CD4-positive, CD25-positive, alpha-beta regulatory T cell (primary cell): ENCODE results near the gene MRPL12. TPM values are rescaled to one million over a fixed set of nuclear protein-coding genes. Genes with fewer than 3 reads are reported as not detected.
A peak's percentile ranks its signal among the peaks of the same experiment; 100 is the strongest.

Source experiments
- ATAC-seq, 2 donors: fragments of 150-1000 bp; cut with Tn5 transposase; one replicate each; pipeline ENCODE4 v1.10.0; 2021; ENCODE audit warnings: low read depth in 2 of 2, moderate number of reproducible peaks in 2 of 2, moderate library complexity in 1 of 2
- DNase-seq, 3 donors: peaks; one replicate each; pipeline versions ENCODE4 v3.0.0 to v3.0.0-alpha.2; 2012 to 2022; ENCODE audit warnings: mixed read lengths in 1 of 3
- H3K27ac ChIP-seq: one replicate; pipeline ENCODE4 v1.7.0; 2013; ENCODE audit warnings: mild to moderate bottlenecking, low read length; ENCODE audit not compliant: insufficient read depth, poor library complexity, severe bottlenecking
- H3K27me3 ChIP-seq: one replicate; pipeline ENCODE4 v1.7.0; 2013; ENCODE audit warnings: low read length; ENCODE audit not compliant: control insufficient read depth, insufficient read depth
- H3K36me3 ChIP-seq: one replicate; pipeline ENCODE4 v1.7.0; 2013; ENCODE audit warnings: mild to moderate bottlenecking, low read length, moderate library complexity; ENCODE audit not compliant: control insufficient read depth, insufficient read depth
- H3K4me1 ChIP-seq: 2 replicates; pipeline ENCODE4 v1.7.0; 2013; ENCODE audit warnings: mild to moderate bottlenecking, low read length; ENCODE audit not compliant: insufficient read depth, control insufficient read depth, poor library complexity, severe bottlenecking
- H3K4me3 ChIP-seq: one replicate; pipeline ENCODE4 v1.7.0; 2013; ENCODE audit warnings: low read depth, mild to moderate bottlenecking, low read length, moderate library complexity
- H3K9me3 ChIP-seq, 2 experiments: 1 replicate in 1 of 2; 2 replicates in 1 of 2; pipeline ENCODE4 v1.7.0; 2013; ENCODE audit warnings: low read length in 2 of 2, mild to moderate bottlenecking in 1 of 2, moderate library complexity in 1 of 2; ENCODE audit not compliant: control insufficient read depth in 2 of 2
- H3K27ac Mint-ChIP-seq, 3 donors: one replicate each; pipeline ENCODE4 v1.8.0; 2020 to 2022; ENCODE audit warnings: mild to moderate bottlenecking in 3 of 3, mixed read lengths in 3 of 3, moderate library complexity in 2 of 3
- H3K27me3 Mint-ChIP-seq: one replicate; pipeline ENCODE4 v1.8.0; 2022; ENCODE audit warnings: mild to moderate bottlenecking, mixed read lengths
- H3K36me3 Mint-ChIP-seq: one replicate; pipeline ENCODE4 v1.8.0; 2020; ENCODE audit warnings: mixed read lengths
- H3K4me1 Mint-ChIP-seq, 4 donors: one replicate each; pipeline ENCODE4 v1.8.0; 2020 to 2022; ENCODE audit warnings: mixed read lengths in 4 of 4, mild to moderate bottlenecking in 1 of 4
- H3K4me3 Mint-ChIP-seq, 4 donors: one replicate each; pipeline ENCODE4 v1.8.0; 2020 to 2022; ENCODE audit warnings: mild to moderate bottlenecking in 4 of 4, mixed read lengths in 4 of 4, moderate library complexity in 3 of 4
- H3K9me3 Mint-ChIP-seq, 7 donors: one replicate each; pipeline ENCODE4 v1.8.0; 2020 to 2022; ENCODE audit warnings: mixed read lengths in 7 of 7, mild to moderate bottlenecking in 3 of 7, moderate library complexity in 2 of 7
- polyA plus RNA-seq, 4 donors: library from polyadenylated mRNA; unstranded; fragments of 300-500 nt; fragmentation: Illumina TruSeq; gene quantifications; one replicate each; pipeline ENCODE4 v1.2.3, GENCODE V29; 2021
- total RNA-seq: library from RNA; stranded (reverse); gene quantifications from one replicate; pipeline ENCODE4 v1.2.3, GENCODE V29; 2022

Gene MRPL12
- total and polyA plus RNA-seq, 5 donors from 2014 or later, result 18.5 to 49.2 (median 45.4) TPM

DNA sequence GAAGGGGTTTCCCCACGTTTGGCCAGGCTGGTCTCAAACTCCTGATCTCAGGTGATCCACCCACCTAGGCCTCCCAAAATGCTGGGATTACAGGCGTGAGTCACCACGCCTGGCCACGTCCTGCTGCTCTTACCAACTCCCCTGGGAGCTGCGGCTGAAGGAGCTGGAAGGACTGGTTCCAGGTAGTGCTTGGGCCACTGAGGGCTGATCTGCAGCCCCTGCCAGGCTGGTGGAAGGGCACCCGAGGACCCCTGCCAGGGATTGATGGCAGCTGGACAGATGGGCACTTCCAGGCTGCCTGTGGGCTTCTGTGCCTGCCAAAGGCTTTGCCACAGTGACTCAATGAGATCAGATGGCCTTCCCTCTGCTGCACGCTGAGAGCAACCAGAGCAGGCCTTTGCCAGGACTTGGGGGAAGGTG is 39.1 kb upstream of the MRPL12 start:
- H3K27me3 Mint-ChIP-seq, result no peaks in the 10 kb centered on the region
- H3K36me3 Mint-ChIP-seq, result peaks cover 7% of the 10 kb centered on the region
- Histone ChIP-seq H3K9me3 (no peaks in the 10 kb centered on the region), H3K36me3 (peaks cover 2% of the 10 kb centered on the region), H3K27ac (no peak overlapping the region), H3K27me3 (no peaks in the 10 kb centered on the region), H3K4me3 (no peak overlapping the region), H3K4me1 (peaks cover 43% of the 10 kb centered on the region)
- no peak for ATAC-seq
- peak overlapping the region in 2 of 4 donors; percentile 11 to 44 for H3K4me3 Mint-ChIP-seq
- H3K4me1 Mint-ChIP-seq, result peaks cover 8 to 50% (median 22%) of the 10 kb centered on the region in 4 donors
- peaks cover 0 to 2% (median 0%) of the 10 kb centered on the region in 7 donors for H3K9me3 Mint-ChIP-seq
- DNase-seq, result no peak
- H3K27ac Mint-ChIP-seq, result no peak overlapping the region

DNA sequence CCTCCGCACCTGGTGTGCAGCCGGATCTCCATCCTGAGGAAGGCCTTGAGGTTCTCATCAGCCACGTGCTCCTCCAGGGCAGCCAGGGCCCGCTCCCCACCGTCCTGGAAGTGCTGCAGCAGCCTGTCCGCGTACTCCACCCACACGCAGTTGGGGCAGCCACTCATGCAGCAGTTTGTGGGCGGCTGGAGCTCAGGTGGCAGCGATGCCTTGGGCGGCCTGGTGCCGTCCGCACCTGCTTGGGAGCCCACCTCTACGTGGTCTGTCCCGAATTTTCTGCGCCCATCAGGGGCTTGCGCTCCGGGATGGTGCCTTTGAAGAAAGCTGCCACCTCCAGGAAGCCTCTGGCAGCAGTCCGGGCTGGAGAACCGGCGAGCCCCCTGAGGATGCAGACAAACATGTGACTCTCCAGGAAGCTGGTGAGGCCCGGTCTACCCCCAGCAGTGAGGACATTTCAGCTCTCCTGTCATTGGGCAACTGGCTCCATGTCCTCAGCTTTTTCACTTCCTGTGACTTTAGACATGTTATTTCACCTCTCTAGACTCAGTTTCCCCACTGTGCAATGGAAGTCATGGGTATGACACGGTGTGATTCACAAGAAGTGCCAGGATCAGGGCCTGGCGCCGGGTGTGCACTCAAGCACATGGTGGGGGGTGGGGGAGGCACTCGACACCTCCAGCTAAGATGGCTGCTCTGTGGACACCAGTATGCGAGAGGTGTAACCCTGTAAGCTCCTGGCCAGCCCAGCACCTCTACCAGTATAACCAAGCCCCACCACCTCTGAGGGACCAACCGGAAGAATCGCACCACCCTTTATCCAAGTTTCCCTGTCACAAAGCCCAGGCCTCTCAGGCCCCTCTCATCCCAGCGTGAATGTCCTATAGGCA is 37.7 kb upstream of the MRPL12 start:
- ATAC-seq (peak; percentile 15 to 19), DNase-seq (peak in 2 of 3 donors; percentile 29 to 71)
- Mint-ChIP-seq H3K27me3 (no peaks in the 10 kb centered on the region), H3K4me3 (peak overlapping the region; percentile 94 to 100 (median 96)), H3K4me1 (peaks cover 8 to 55% (median 22%) of the 10 kb centered on the region in 4 donors), H3K36me3 (peaks cover 7% of the 10 kb centered on the region), H3K27ac (peak overlapping the region; percentile 93 to 95 (median 94)), H3K9me3 (peaks cover 0 to 2% (median 0%) of the 10 kb centered on the region in 7 donors)
- H3K4me1 ChIP-seq, result peaks cover 43% of the 10 kb centered on the region
- H3K27me3 ChIP-seq, result no peaks in the 10 kb centered on the region
- no peaks in the 10 kb centered on the region for H3K9me3 ChIP-seq
- H3K4me3 ChIP-seq, result peak overlapping the region; percentile 83
- peaks cover 13% of the 10 kb centered on the region for H3K36me3 ChIP-seq
- H3K27ac ChIP-seq, result peak overlapping the region; percentile 90

DNA sequence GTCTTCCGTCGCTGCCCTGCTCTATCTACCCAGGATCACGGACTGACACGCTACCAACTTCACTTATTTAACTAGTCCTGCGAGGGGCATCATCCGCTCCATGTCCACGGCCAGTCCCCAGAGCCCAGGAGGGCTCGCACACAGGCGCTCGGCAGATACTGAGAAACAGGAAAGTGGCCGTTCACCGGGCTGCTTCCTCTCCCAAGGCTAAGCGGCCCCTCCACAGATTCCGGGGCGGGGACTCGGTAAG is 37.1 kb upstream of the MRPL12 start:
- Mint-ChIP-seq H3K9me3 (peaks cover 0 to 2% (median 0%) of the 10 kb centered on the region in 7 donors), H3K36me3 (peaks cover 7% of the 10 kb centered on the region), H3K27me3 (no peaks in the 10 kb centered on the region), H3K4me1 (peaks cover 8 to 55% (median 22%) of the 10 kb centered on the region in 4 donors), H3K4me3 (peak overlapping the region; percentile 94 to 100 (median 96)), H3K27ac (peak overlapping the region; percentile 93 to 95 (median 94))
- no peaks in the 10 kb centered on the region for H3K9me3 ChIP-seq
- H3K27ac ChIP-seq, result peak overlapping the region; percentile 90
- peaks cover 17% of the 10 kb centered on the region for H3K36me3 ChIP-seq
- peak; percentile 9 to 17 for ATAC-seq
- H3K4me3 ChIP-seq, result peak overlapping the region; percentile 83
- peak in 1 of 3 donors; percentile 60 for DNase-seq
- H3K4me1 ChIP-seq, result peaks cover 43% of the 10 kb centered on the region
- no peaks in the 10 kb centered on the region for H3K27me3 ChIP-seq

DNA sequence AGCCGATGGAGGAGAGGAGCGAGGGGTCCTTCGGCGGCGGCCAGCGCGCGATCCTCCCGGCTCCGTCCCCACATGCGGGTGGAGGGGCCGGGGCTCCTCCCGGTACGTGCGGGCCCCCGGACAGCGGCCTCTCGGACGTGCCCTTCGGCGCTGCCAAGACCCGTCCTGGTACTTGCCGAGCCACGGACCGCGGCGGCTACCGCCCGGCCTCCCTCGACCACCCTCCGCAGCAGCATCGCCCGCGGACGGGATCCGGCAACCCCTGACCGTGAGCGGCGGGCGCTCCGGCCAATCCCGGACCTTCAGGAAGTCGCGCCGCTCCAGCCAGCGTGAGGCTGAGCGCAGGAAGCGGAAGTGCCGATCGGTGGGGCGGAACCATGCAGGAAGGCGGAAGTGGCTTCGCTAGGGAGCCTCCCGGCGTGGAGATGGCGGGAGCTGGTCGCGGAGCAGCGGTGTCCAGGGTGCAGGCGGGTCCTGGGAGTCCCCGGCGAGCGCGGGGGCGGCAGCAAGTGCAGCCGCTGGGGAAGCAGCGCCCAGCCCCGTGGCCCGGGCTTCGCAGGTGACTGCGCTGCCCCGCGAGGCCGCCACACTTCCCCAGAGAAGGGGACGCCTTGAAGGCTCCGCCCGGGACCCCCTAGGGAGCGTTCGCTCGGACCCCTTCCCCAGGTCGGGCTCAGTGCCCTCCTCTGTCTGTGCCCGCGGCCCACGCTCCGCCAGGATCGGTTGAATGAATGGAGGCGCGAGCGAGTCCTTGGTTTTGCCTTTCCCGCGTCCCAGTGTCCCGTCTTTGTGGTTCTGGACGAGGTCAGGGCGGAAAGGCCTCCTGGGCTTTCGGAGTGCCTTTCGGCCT is 36.6 kb upstream of the MRPL12 start, which contains the start of the genes CCDC137 and OXLD1:
Gene CCDC137 (plus strand): TSS at position 396 of the 850 bp plus-strand sequence. CDS start 30 bp downstream, at position 426.
Gene OXLD1 (minus strand): TSS at position 264 of the 850 bp plus-strand sequence. CDS start 28 bp downstream, at position 236.
- H3K27me3 ChIP-seq, result no peaks in the 10 kb centered on the region
- Mint-ChIP-seq H3K36me3 (peaks cover 7% of the 10 kb centered on the region), H3K4me1 (peaks cover 8 to 55% (median 22%) of the 10 kb centered on the region in 4 donors), H3K27ac (peak within 1 kb of the TSS; percentile 93 to 97 (median 95)), H3K9me3 (peaks cover 0 to 2% (median 0%) of the 10 kb centered on the region in 7 donors), H3K4me3 (peak within 1 kb of the TSS; percentile 94 to 100 (median 96)), H3K27me3 (no peaks in the 10 kb centered on the region)
- peak within 1 kb of the TSS; percentile 90 for H3K27ac ChIP-seq
- H3K9me3 ChIP-seq, result no peaks in the 10 kb centered on the region
- ATAC-seq (peak; percentile 94 to 98), DNase-seq (peak; percentile 91 to 96 (median 92))
- H3K4me3 ChIP-seq, result peak within 1 kb of the TSS; percentile 83
- peaks cover 43% of the 10 kb centered on the region for H3K4me1 ChIP-seq
- peaks cover 23% of the 10 kb centered on the region for H3K36me3 ChIP-seq

DNA sequence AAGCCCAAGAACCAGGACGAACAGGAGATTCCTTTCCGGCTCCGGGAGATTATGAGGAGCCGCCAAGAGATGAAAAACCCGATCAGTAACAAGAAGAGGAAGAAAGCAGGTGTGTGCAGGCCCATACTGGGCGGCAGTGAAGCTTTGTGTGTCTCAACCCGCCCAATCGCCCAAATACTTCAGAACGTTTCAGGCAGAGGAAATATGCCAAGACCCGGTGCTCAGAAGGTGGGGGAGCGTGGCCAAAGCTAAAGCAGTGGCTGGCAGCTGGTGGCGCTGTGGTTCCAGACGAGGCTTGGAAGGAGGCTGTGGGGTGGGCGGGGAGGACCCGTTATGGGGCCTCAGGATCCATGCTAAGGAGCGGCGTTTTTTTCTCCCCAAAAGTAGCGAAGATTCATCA is 35.4 kb upstream of the MRPL12 start:
- DNase-seq (no peak), ATAC-seq (no peak)
- Histone ChIP-seq H3K4me3 (no peak overlapping the region), H3K36me3 (peaks cover 34% of the 10 kb centered on the region), H3K27me3 (no peaks in the 10 kb centered on the region), H3K4me1 (peaks cover 38% of the 10 kb centered on the region), H3K27ac (no peak overlapping the region), H3K9me3 (no peaks in the 10 kb centered on the region)
- Mint-ChIP-seq H3K4me3 (peak overlapping the region; percentile 88 to 100 (median 96)), H3K4me1 (peaks cover 8 to 50% (median 21%) of the 10 kb centered on the region in 4 donors), H3K36me3 (peaks cover 7% of the 10 kb centered on the region), H3K9me3 (peaks cover 0 to 2% (median 0%) of the 10 kb centered on the region in 7 donors), H3K27me3 (no peaks in the 10 kb centered on the region), H3K27ac (peak overlapping the region; percentile 53 to 93 (median 83))

DNA sequence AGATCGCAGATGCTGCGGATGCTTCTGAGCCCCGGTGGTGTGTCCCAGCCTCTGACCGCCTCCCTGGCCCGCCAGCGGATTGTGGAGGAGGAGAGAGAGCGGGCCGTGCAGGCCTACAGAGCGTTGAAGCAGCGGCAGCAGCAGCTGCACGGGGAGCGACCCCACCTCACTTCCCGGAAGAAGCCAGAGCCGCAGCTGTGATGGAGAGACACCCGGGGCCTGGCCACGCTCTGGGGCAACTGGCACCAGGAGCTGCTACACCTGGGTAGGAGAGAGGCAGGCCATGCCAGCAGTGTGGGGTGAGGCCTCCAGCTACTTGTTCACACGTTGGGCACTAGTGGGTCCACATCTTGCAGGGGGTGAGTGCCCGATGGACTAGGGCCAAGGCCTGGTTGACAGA is 30.7 kb upstream of the MRPL12 start:
- H3K27ac Mint-ChIP-seq, result no peak overlapping the region
- H3K9me3 Mint-ChIP-seq, result no peaks in the 10 kb centered on the region
- H3K4me1 ChIP-seq, result peaks cover 10% of the 10 kb centered on the region
- H3K9me3 ChIP-seq, result no peaks in the 10 kb centered on the region
- peaks cover 43% of the 10 kb centered on the region for H3K36me3 ChIP-seq
- H3K36me3 Mint-ChIP-seq, result peaks cover 3% of the 10 kb centered on the region
- H3K27me3 ChIP-seq, result no peaks in the 10 kb centered on the region
- H3K27ac ChIP-seq, result no peak overlapping the region
- ATAC-seq, result no peak
- no peak overlapping the region for H3K4me3 Mint-ChIP-seq
- H3K4me1 Mint-ChIP-seq, result peaks cover 9 to 25% (median 12%) of the 10 kb centered on the region in 4 donors
- DNase-seq, result no peak
- no peak overlapping the region for H3K4me3 ChIP-seq
- H3K27me3 Mint-ChIP-seq, result no peaks in the 10 kb centered on the region

DNA sequence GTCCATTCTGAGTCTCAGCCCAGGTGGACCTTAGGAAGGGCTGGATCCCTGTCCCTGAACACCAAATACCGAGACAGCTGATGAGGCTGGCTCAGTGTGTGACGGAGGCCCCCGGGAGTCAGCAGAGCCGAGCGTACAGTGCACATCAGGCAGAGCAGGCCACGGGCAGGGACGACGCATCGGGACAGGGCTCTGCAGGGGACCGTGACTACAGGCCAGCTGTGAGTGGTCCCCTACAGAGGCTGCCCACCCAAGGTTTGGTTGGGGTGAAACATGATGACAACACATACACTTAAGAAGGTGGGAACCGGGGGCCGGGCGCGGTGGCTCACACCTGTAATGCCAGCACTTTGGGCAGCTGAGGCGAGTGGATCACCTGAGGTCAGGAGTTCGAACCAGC is 30.2 kb upstream of the MRPL12 start:
- Histone ChIP-seq H3K27ac (no peak overlapping the region), H3K9me3 (no peaks in the 10 kb centered on the region), H3K4me1 (peaks cover 6% of the 10 kb centered on the region), H3K4me3 (no peak overlapping the region), H3K27me3 (no peaks in the 10 kb centered on the region), H3K36me3 (peaks cover 43% of the 10 kb centered on the region)
- Mint-ChIP-seq H3K27ac (no peak overlapping the region), H3K36me3 (peaks cover 3% of the 10 kb centered on the region), H3K9me3 (no peaks in the 10 kb centered on the region), H3K4me3 (no peak overlapping the region), H3K27me3 (no peaks in the 10 kb centered on the region), H3K4me1 (peaks cover 6 to 21% (median 8%) of the 10 kb centered on the region in 4 donors)
- DNase-seq, result no peak
- ATAC-seq, result no peak
